ENCODE measurements around the gene ZNF124. TPM values are rescaled to one million over a fixed set of nuclear protein-coding genes. Genes with fewer than 3 reads are reported as not detected.
"Not testable (repeated sequence)": the region's sequence is repeated elsewhere in the genome, so short reads cannot be mapped to it uniquely, and the experiment has no call there.

The ZNF124 gene
- 57.6 TPM for total RNA-seq
- polyA plus RNA-seq (ENCODE audit: insufficient read depth in 1 of 8, insufficient read length in 8 of 8, low replicate concordance in 1 of 8), result 1 to 10 TPM; 4.2 to 9.9 (median 6.1) TPM
- long read RNA-seq, donor 1, result 0 reads
- long read RNA-seq, donor 2, result 0 reads
- long read RNA-seq, donor 3, result 0 reads
- long read RNA-seq, donor 4, result 0 reads
- long read RNA-seq, donor 5, partial matches to known transcripts, result 0 of 4 reads
- long read RNA-seq, donor 5, other reads (novel, unspliced or antisense), result 0 of 4 reads
- long read RNA-seq, donor 6, partial matches to known transcripts, result 0 of 3 reads
- long read RNA-seq, donor 6, other reads (novel, unspliced or antisense), result 0 of 3 reads
- long read RNA-seq, donor 7, partial matches to known transcripts, result 0 of 2 reads
- long read RNA-seq, donor 7, other reads (novel, unspliced or antisense), result 0 of 2 reads
- long read RNA-seq, donor 8, partial matches to known transcripts, result 0 of 1 reads
- long read RNA-seq, donor 8, other reads (novel, unspliced or antisense), result 0 of 1 reads
- long read RNA-seq, donor 9, partial matches to known transcripts, result 9 of 9 reads
- long read RNA-seq, donor 9, other reads (novel, unspliced or antisense), result 0 of 9 reads
- long read RNA-seq, donor 10, partial matches to known transcripts, result 10 of 12 reads
- long read RNA-seq, donor 10, other reads (novel, unspliced or antisense), result 0 of 12 reads
- long read RNA-seq, donor 11, partial matches to known transcripts, result 0 of 4 reads
- long read RNA-seq, donor 11, other reads (novel, unspliced or antisense), result 0 of 4 reads

DNA sequence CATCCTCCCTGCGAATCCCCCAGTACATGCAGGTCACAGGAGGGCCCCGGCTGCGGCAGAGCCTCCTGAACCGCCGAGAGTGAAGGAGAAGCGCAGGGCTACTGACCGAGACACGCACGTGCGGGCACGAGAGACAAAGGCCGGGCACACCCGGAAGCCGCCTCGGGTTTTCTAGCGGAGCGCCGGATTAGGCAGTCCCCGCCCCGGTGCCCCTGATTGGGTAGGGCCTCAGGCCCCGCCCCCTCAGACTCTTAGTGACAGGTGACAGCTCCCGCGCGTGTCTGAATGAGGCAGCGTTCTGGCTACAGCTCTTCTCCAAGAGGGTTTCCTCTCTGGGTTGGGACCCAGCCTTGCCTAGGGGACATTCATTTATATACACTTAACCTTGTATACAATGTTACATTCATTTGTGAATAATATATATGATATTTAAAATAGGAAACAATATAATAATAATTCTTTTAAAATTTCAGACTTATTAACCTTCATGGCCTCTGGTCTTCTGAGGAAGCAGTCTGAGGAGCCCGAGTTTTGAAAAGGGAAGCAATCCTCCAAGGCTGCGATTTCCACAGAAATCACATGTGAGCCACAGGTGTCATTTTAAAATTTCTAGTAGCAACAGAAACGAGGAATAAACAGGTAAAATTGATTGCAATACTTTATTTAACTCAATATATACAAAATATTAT is at the start of gene ZNF124:
ZNF124 (minus strand) TSS at position 146 of the 689 bp plus-strand sequence; CDS start at position 3, 143 bp downstream.
- H3K36me3 ChIP-seq (ENCODE audit: control insufficient read depth, insufficient read depth, low read length); H3K4me1 ChIP-seq (ENCODE audit: control insufficient read depth, insufficient read depth, low read length); H3K4me3 ChIP-seq (ENCODE audit: low read length); H3K27me3 ChIP-seq (ENCODE audit: control insufficient read depth, insufficient read depth, low read length); H3K9me3 ChIP-seq (replicated peaks; ENCODE audit: control insufficient read depth, low read depth, low read length): not testable (repeated sequence)
- WGBS (ENCODE audit: insufficient coverage), result no CpG with 5 or more reads among the region's 28 CpGs
- peak; percentile 30 for DNase-seq
- peak within 1 kb of the TSS; percentile 13 for H3K27ac ChIP-seq (ENCODE audit: low read length)

DNA sequence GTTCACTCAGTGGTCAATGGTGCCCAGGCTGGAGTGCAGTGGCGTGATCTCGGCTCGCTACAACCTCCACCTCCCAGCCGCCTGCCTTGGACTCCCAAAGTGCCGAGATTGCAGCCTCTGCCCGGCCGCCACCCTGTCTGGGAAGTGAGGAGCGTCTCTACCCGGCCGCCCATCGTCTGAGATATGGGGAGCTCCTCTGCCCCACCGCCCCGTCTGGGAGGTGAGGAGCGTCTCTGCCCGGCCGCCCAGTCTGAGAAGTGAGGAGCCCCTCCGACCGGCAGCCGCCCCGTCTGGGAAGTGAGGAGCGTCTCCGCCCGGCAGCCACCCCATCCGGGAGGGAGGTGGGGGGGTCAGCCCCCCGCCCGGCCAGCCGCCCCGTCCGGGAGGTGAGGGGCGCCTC is 48.5 kb upstream of the ZNF124 start:
- H3K4me1 ChIP-seq (ENCODE audit: control insufficient read depth, insufficient read depth, low read length); H3K27ac ChIP-seq (ENCODE audit: low read length); H3K9me3 ChIP-seq (replicated peaks; ENCODE audit: control insufficient read depth, low read depth, low read length); H3K27me3 ChIP-seq (ENCODE audit: control insufficient read depth, insufficient read depth, low read length); DNase-seq; H3K36me3 ChIP-seq (ENCODE audit: control insufficient read depth, insufficient read depth, low read length); H3K4me3 ChIP-seq (ENCODE audit: low read length): not testable (repeated sequence)
- 97% methylated on average over 11 of the region's 30 CpGs for WGBS (ENCODE audit: insufficient coverage)

DNA sequence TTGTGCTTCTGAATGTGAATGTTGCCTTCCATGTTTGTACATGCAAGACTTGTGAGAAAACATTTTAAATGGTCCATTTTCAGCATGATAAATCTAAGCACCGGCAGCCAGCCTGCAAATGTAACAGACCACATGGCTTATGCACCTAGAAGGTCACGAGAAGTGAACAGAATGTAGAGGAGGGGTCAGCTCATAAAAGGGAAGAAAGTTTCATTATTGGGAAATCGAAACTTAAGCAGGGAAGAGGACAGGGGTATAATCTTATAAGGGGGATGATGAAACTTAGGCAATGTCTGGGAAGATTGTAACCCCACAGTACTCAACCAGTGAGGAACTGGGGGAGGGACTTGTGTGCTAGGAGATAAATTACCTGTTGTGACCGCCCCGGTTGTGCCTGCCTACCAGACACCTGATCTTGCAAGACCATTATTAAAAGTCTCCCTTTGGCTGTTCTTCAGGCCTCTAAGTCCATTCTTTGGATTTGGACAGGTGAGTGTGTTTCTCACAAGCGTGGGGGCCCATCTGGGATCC is 46.4 kb upstream of the ZNF124 start:
- no peak overlapping the region for H3K4me3 ChIP-seq (ENCODE audit: low read length)
- no peaks in the 10 kb centered on the region for H3K36me3 ChIP-seq (ENCODE audit: control insufficient read depth, insufficient read depth, low read length)
- no peaks in the 10 kb centered on the region for H3K4me1 ChIP-seq (ENCODE audit: control insufficient read depth, insufficient read depth, low read length)
- no peaks in the 10 kb centered on the region for H3K9me3 ChIP-seq (replicated peaks; ENCODE audit: control insufficient read depth, low read depth, low read length)
- DNase-seq, result no peak
- WGBS (ENCODE audit: insufficient coverage), result 80% methylated on average over 3 of the region's 6 CpGs
- H3K27me3 ChIP-seq (ENCODE audit: control insufficient read depth, insufficient read depth, low read length), result no peaks in the 10 kb centered on the region
- no peak overlapping the region for H3K27ac ChIP-seq (ENCODE audit: low read length)

DNA sequence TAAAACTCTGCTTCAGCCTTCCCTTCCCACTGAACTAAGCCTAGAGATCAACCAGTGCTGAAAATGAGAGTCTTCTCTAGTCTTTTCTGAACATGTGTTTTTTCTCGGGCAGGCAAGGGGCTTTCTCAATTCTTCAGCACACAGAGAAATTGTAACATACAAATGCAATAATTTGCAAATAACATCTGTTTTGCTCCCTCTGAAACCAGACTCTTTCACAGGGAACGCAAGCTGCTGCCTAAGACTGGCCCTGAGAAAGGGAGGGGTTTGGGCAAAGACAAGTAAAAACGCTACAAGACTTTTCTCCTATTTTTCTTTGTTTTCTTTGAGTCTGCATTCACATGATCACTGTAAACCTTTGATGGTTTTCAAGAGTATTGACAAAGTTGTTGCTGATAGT is 44.4 kb upstream of the ZNF124 start:
- WGBS (ENCODE audit: insufficient coverage), result 20% methylated on average over 1 of the region's 3 CpGs
- H3K36me3 ChIP-seq (ENCODE audit: control insufficient read depth, insufficient read depth, low read length), result no peaks in the 10 kb centered on the region
- no peak overlapping the region for H3K27ac ChIP-seq (ENCODE audit: low read length)
- no peaks in the 10 kb centered on the region for H3K27me3 ChIP-seq (ENCODE audit: control insufficient read depth, insufficient read depth, low read length)
- H3K4me1 ChIP-seq (ENCODE audit: control insufficient read depth, insufficient read depth, low read length), result no peaks in the 10 kb centered on the region
- no peaks in the 10 kb centered on the region for H3K9me3 ChIP-seq (replicated peaks; ENCODE audit: control insufficient read depth, low read depth, low read length)
- no peak for DNase-seq
- no peak overlapping the region for H3K4me3 ChIP-seq (ENCODE audit: low read length)

DNA sequence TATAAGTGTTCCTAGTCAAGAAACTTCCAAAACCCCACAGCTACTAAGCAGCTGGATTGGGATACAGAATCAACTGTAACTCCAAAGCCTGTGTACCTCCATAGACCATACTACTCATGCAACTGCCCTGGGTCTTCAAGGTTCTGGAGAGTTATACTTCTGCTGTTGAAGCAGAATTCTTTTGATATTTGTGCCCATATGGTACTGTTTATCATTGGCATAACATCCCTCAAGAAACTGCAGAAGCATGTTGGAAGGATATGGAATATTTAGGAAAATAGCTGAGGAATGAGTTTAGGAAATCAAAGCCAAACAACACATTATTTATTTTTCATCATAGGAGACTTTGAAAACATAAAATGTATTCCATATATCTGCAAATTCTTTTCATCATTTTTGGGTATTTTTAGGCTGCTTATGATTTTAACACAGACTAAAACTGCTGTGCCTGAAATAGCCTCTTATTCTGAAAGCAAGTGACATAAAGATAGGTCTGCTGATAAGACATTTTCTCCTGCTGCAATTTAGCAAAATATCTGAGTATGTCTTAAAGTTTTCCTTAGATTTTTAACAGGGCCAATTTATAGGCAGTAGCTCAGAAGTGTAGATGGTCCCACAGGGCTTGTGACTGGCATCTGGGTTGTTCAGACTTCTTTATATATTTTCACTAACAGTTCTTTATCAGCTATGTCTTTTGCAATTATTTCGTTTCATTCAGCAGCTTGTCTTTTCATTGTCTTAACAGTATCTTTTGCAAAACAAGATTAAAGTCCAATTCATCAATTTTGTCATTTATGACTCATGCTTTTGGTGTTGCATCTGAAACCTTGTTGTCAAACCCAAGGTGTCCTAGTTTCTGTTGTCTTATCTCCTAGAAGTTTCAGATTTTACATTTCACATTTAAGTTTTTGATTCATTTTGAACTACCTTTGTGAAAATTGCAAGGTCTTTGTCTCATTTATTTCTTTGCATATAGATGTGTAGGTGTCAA is 41.1 kb upstream of the ZNF124 start:
- Histone ChIP-seq H3K36me3 (ENCODE audit: control insufficient read depth, insufficient read depth, low read length) (peaks cover 5% of the 10 kb centered on the region), H3K4me1 (ENCODE audit: control insufficient read depth, insufficient read depth, low read length) (peaks cover 11% of the 10 kb centered on the region), H3K27ac (ENCODE audit: low read length) (no peak overlapping the region), H3K4me3 (ENCODE audit: low read length) (no peak overlapping the region), H3K27me3 (ENCODE audit: control insufficient read depth, insufficient read depth, low read length) (no peaks in the 10 kb centered on the region), H3K9me3 (replicated peaks; ENCODE audit: control insufficient read depth, low read depth, low read length) (no peaks in the 10 kb centered on the region)
- DNase-seq, result no peak
- WGBS (ENCODE audit: insufficient coverage), result no CpG with 5 or more reads among the region's 1 CpG

DNA sequence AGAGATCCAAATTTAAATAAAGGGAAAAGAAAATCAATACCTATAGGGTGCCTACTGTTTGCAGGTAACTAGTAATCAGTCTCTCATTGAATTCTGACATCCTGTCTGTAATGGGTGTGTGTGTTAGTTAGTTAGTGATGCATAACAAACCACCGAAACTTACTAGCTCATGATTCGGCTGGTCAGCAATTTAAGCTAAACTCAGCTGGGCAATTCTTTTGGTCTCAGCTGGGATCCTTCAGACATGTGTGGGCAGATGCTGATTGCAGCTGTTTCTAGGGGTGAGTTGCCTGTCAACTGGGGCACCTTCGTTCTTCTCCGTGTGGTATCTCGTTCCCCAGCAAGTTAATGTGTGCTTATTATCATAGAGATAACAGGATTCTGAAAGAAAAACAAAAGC is 40.2 kb upstream of the ZNF124 start:
- 83% methylated on average over 1 of the region's 5 CpGs for WGBS (ENCODE audit: insufficient coverage)
- Histone ChIP-seq H3K27me3 (ENCODE audit: control insufficient read depth, insufficient read depth, low read length) (no peaks in the 10 kb centered on the region), H3K27ac (ENCODE audit: low read length) (no peak overlapping the region), H3K9me3 (replicated peaks; ENCODE audit: control insufficient read depth, low read depth, low read length) (no peaks in the 10 kb centered on the region), H3K4me3 (ENCODE audit: low read length) (no peak overlapping the region), H3K4me1 (ENCODE audit: control insufficient read depth, insufficient read depth, low read length) (peaks cover 11% of the 10 kb centered on the region), H3K36me3 (ENCODE audit: control insufficient read depth, insufficient read depth, low read length) (peaks cover 5% of the 10 kb centered on the region)
- DNase-seq, result peak; percentile 26

DNA sequence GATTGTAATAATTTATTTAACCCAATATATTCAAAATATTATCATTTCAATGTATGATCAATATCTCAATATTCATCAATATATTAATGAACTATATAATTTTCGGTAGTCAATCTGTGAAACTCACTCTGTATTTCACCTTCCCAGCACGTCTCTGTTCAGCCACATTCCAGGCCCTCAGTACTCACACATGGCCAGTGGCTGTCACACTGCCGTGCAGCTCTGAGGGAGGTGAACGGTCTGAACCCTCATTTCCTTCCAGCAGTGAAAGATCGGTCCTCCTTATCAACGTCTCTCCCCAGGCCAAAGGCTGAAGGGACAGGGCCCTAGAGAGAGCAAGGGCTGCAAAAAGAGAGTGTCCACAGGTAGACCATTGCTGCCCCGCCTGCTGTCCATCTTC is 39.5 kb upstream of the ZNF124 start:
- no peaks in the 10 kb centered on the region for H3K27me3 ChIP-seq (ENCODE audit: control insufficient read depth, insufficient read depth, low read length)
- H3K4me3 ChIP-seq (ENCODE audit: low read length), result no peak overlapping the region
- WGBS (ENCODE audit: insufficient coverage), result 29% methylated on average over 3 of the region's 7 CpGs
- H3K4me1 ChIP-seq (ENCODE audit: control insufficient read depth, insufficient read depth, low read length), result peaks cover 11% of the 10 kb centered on the region
- no peak for DNase-seq
- H3K27ac ChIP-seq (ENCODE audit: low read length), result no peak overlapping the region
- no peaks in the 10 kb centered on the region for H3K9me3 ChIP-seq (replicated peaks; ENCODE audit: control insufficient read depth, low read depth, low read length)
- H3K36me3 ChIP-seq (ENCODE audit: control insufficient read depth, insufficient read depth, low read length), result peaks cover 5% of the 10 kb centered on the region

DNA sequence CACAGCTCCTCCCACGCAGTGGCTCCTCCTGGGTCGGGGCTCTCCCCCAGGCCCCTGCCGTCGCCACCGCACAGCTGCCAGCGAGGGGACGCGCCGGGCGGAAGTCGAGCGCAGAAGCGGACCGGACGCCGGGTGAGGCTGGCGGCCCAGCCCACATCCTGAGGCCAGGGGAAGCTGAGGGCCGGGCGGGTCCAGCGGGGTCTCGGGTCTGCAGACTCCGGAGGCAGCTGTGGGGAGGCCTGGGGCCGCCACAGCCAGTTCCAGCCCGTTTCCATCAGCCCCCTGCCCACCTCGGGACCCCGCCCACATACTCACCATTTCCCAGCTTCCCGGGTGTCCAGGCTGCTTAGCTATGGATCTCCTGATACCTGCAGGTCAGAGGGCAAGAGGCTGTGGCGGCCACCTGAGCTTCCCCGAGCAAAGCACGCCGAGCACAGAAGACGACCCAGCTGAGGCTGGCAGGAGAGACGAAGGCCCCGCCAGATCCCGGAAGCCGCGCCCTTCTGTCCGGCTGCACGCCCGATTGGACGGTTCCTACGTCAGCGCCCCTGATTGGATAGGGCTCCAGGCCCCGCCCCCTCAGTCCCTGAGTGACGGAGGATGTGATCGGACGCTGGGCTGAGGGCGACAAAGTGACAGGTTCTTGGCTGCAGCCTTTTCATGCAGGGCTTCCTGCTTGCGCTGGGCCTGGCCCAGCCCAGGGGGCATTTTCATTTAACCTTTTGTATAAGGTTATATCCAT is 38.7 kb upstream of the ZNF124 start:
- no peaks in the 10 kb centered on the region for H3K9me3 ChIP-seq (replicated peaks; ENCODE audit: control insufficient read depth, low read depth, low read length)
- 0% methylated on average over 41 of the region's 49 CpGs for WGBS (ENCODE audit: insufficient coverage)

DNA sequence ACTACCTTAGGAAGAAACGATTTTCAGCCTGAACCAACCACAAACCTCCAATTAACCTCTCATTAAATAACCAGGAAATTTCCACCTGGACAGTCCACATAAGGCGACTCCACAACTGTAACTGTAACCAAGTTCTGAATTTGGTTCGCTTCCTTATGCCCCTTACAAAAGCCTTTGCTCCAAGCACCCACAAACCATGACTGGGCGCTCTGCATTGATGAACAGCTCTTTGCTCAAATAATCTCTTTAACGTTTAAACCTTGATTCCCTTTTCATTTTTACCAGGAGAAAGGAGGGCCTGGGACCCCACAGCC is 38.2 kb upstream of the ZNF124 start:
- WGBS (ENCODE audit: insufficient coverage), result 7% methylated on average over 3 of the region's 5 CpGs
- Histone ChIP-seq H3K4me1 (ENCODE audit: control insufficient read depth, insufficient read depth, low read length) (peaks cover 11% of the 10 kb centered on the region), H3K9me3 (replicated peaks; ENCODE audit: control insufficient read depth, low read depth, low read length) (no peaks in the 10 kb centered on the region), H3K27ac (ENCODE audit: low read length) (peak overlapping the region; percentile 96), H3K4me3 (ENCODE audit: low read length) (peak overlapping the region; percentile 93), H3K36me3 (ENCODE audit: control insufficient read depth, insufficient read depth, low read length) (peaks cover 7% of the 10 kb centered on the region), H3K27me3 (ENCODE audit: control insufficient read depth, insufficient read depth, low read length) (no peaks in the 10 kb centered on the region)
- no peak for DNase-seq

More for the DNA sequence above, 38.7 kb upstream of the ZNF124 start:
- DNase-seq, result peak; percentile 98
- peak overlapping the region; percentile 93 for H3K4me3 ChIP-seq (ENCODE audit: low read length)
- no peaks in the 10 kb centered on the region for H3K27me3 ChIP-seq (ENCODE audit: control insufficient read depth, insufficient read depth, low read length)
- H3K36me3 ChIP-seq (ENCODE audit: control insufficient read depth, insufficient read depth, low read length), result peaks cover 7% of the 10 kb centered on the region
- peaks cover 11% of the 10 kb centered on the region for H3K4me1 ChIP-seq (ENCODE audit: control insufficient read depth, insufficient read depth, low read length)
- H3K27ac ChIP-seq (ENCODE audit: low read length), result peak overlapping the region; percentile 96
